K562 (cell line): Measurements from ENCODE around the gene ANXA1. TPM values are rescaled to one million over a fixed set of nuclear protein-coding genes. Genes with fewer than 3 reads are reported as not detected.

Source experiments
- ATAC-seq: fragments of 200-7000 bp; cut with Tn5 transposase; 3 replicates; pipeline ENCODE4 v1.9.1; 2020; ENCODE audit warnings: moderate library complexity
- BruUV-seq: library from RNA; stranded (reverse); fragments of 400-500 nt; replicated peaks from 2 replicates; lab custom pipeline; 2021; lab: Mats Ljungman, UMichigan
- CTCF ChIA-PET: fragments of 300-600 bp; formaldehyde crosslinking; extraction: SDS; loops from one replicate; lab custom pipeline; 2021; ENCODE audit warnings: low intra/inter-chr PET ratio; lab: Yijun Ruan, JAX
- POLR2A ChIA-PET: fragments of 300-600, 350-650 bp; sonication (Branson Sonifier 250); formaldehyde crosslinking; extraction: SDS; loops from one replicate; lab custom pipeline; 2021; ENCODE audit warnings: antibody characterized with exemption, inconsistent platforms; lab: Yijun Ruan, JAX
- DNase-seq, 4 experiments: peaks; one replicate each; pipeline versions ENCODE4 v3.0.0 to v3.0.0-alpha.2; 2011 to 2018; ENCODE audit warnings: low spot score in 3 of 4, mixed read lengths in 3 of 4; ENCODE audit errors: extremely low read depth in 1 of 4
- FAIRE-seq: peaks from 2 replicates; lab custom pipeline; 2011; peaks lifted over from hg19 to GRCh38; lab: Jason Lieb, UNC
- H2AFZ ChIP-seq: 2 replicates; pipeline ENCODE4 v1.6.0; 2011; ENCODE audit warnings: low read depth, low read length, control low read depth, inconsistent platforms
- H3K27ac ChIP-seq: fragments of 200-600 bp; 3 replicates; pipeline ENCODE4 v1.8.0; 2011; ENCODE audit warnings: low read depth, mild to moderate bottlenecking, control low read depth, inconsistent platforms, low read length, moderate library complexity, mixed read lengths; ENCODE audit errors: extremely low read depth
- H3K27me3 ChIP-seq, 2 experiments: fragments of 300-600 bp in 1 of 2; 2 replicates in 1 of 2; 3 replicates in 1 of 2; pipeline versions ENCODE4 v1.6.0 to v1.8.0; 2011; ENCODE audit warnings: inconsistent platforms in 2 of 2, low read length in 2 of 2, mild to moderate bottlenecking in 1 of 2, mixed read lengths in 1 of 2, moderate library complexity in 1 of 2; ENCODE audit not compliant: control insufficient read depth in 2 of 2, insufficient read depth in 2 of 2
- H3K36me3 ChIP-seq: fragments of 300-600 bp; 3 replicates; pipeline ENCODE4 v1.8.0; 2011; ENCODE audit warnings: mild to moderate bottlenecking, low read length, inconsistent platforms; ENCODE audit not compliant: control insufficient read depth, insufficient read depth
- H3K4me1 ChIP-seq, 2 experiments: fragments of 200-600 bp in 1 of 2; replicated peaks in 1 of 2; 2 replicates in 1 of 2; 3 replicates in 1 of 2; pipeline versions ENCODE4 v1.5.1 to v1.8.0; 2011; ENCODE audit warnings: inconsistent platforms in 2 of 2, low read length in 2 of 2, mild to moderate bottlenecking in 1 of 2, mixed read lengths in 1 of 2, moderate library complexity in 1 of 2; ENCODE audit not compliant: control insufficient read depth in 2 of 2, insufficient read depth in 2 of 2
- H3K4me2 ChIP-seq: 2 replicates; pipeline ENCODE4 v1.6.1; 2011; ENCODE audit warnings: low read length, control low read depth, inconsistent platforms, mixed read lengths; ENCODE audit not compliant: insufficient read depth
- H3K4me3 ChIP-seq: fragments of 200-600 bp; sonication (generic), shearing (Covaris generic); 2 replicates; pipeline ENCODE4 v1.5.1; 2016; ENCODE audit warnings: control low read depth, inconsistent platforms
- H3K79me2 ChIP-seq: fragments of 200-600 bp; 3 replicates; pipeline ENCODE4 v1.8.0; 2011; ENCODE audit warnings: low read length, inconsistent platforms; ENCODE audit not compliant: control insufficient read depth, insufficient read depth
- H3K9ac ChIP-seq, 2 experiments: 2 replicates each; pipeline versions ENCODE4 v1.6.0 to v1.6.1; 2011; ENCODE audit warnings: low read depth in 2 of 2, low read length in 2 of 2, control low read depth in 1 of 2, inconsistent platforms in 1 of 2, mild to moderate bottlenecking in 1 of 2, mixed read lengths in 1 of 2; ENCODE audit not compliant: insufficient read depth in 1 of 2
- H3K9me1 ChIP-seq: one replicate; pipeline ENCODE4 v1.6.0; 2011; ENCODE audit warnings: inconsistent platforms, mild to moderate bottlenecking, low read length, moderate library complexity; ENCODE audit not compliant: control insufficient read depth, insufficient read depth
- H3K9me3 ChIP-seq: replicated peaks from 2 replicates; pipeline ENCODE4 v1.5.1; 2011; ENCODE audit warnings: low read depth, low read length, inconsistent platforms; ENCODE audit not compliant: control insufficient read depth, insufficient read depth
- H4K20me1 ChIP-seq: replicated peaks from 2 replicates; pipeline ENCODE4 v1.6.1; 2011; ENCODE audit warnings: low read length, inconsistent platforms, mixed read lengths; ENCODE audit not compliant: control insufficient read depth, insufficient read depth
- COPS2 ChIP-seq: fragments of 450-650 bp; conservative IDR thresholded peaks from 2 replicates; pipeline ENCODE4 v1.6.1; 2016; ENCODE audit warnings: mild to moderate bottlenecking, moderate library complexity
- HDAC1 ChIP-seq, 2 experiments: fragments of 450-650 bp; IDR thresholded peaks; 2 replicates each; pipeline ENCODE4 v1.6.1; 2016 to 2017; ENCODE audit warnings: inconsistent platforms in 1 of 2, mild to moderate bottlenecking in 1 of 2, moderate library complexity in 1 of 2
- ID3 ChIP-seq, 2 experiments: fragments of 250-450 bp in 1 of 2; fragments of 450-650 bp in 1 of 2; sonication (Bioruptor Pico) in 1 of 2; IDR thresholded peaks; 2 replicates each; pipeline versions ENCODE4 v1.6.1 to v1.8.0; 2016 to 2021; ENCODE audit warnings: mild to moderate bottlenecking in 2 of 2, moderate library complexity in 2 of 2, missing compliant biosample characterization in 1 of 2, missing genetic modification characterization in 1 of 2
- MCM5 ChIP-seq: fragments of 450-650 bp; IDR thresholded peaks from 2 replicates; pipeline ENCODE4 v1.6.1; 2016; ENCODE audit warnings: low read depth
- MXI1 ChIP-seq: IDR thresholded peaks from 2 replicates; pipeline ENCODE4 v1.6.1; 2011; ENCODE audit warnings: low read depth, mild to moderate bottlenecking, improper control_type of control experiment, low read length
- RB1 ChIP-seq: fragments of 450-650 bp; IDR thresholded peaks from 2 replicates; pipeline ENCODE4 v1.6.1; 2017; ENCODE audit warnings: low read depth, mild to moderate bottlenecking
- RBM17 ChIP-seq: fragments of 200-400 bp; formaldehyde crosslinking; IDR thresholded peaks from 2 replicates; pipeline ENCODE4 v1.6.1; 2017; ENCODE audit warnings: low read depth, mild to moderate bottlenecking, low read length, borderline replicate concordance
- SREBF2 ChIP-seq: sonication (generic); formaldehyde crosslinking; IDR thresholded peaks from 2 replicates; pipeline ENCODE4 v1.4.0; 2020; ENCODE audit warnings: mild to moderate bottlenecking, missing genetic modification reagents
- TCF7L2 ChIP-seq: fragments of 150-350 bp; IDR thresholded peaks from 2 replicates; pipeline ENCODE4 v1.6.1; 2016; ENCODE audit warnings: low read depth, mild to moderate bottlenecking, low read length, moderate library complexity
- ZNF133 ChIP-seq: fragments of 250-450 bp; sonication (Bioruptor Pico); IDR thresholded peaks from 2 replicates; pipeline ENCODE4 v1.4.0; 2020; ENCODE audit warnings: mild to moderate bottlenecking
- ZNF551 ChIP-seq: fragments of 250-450 bp; sonication (Bioruptor Pico); IDR thresholded peaks from 2 replicates; pipeline ENCODE4 v1.5.0; 2021; ENCODE audit warnings: mild to moderate bottlenecking, moderate library complexity
- WGBS: fragments of 100-300 bp; shearing (Covaris generic); methylation state at CpG from one replicate; pipeline ENCODE4 v1.1.6; 2016; ENCODE audit warnings: low coverage, mixed read lengths; ENCODE audit not compliant: insufficient coverage; ENCODE audit errors: missing lambda C conversion rate; 5-methylcytosine and 5-hydroxymethylcytosine counted together
- in situ Hi-C: fragments of 300-500 bp; cut with MboI; formaldehyde crosslinking; loops from 4 replicates; pipeline ENCODE4 v1.15.0; 2018; ENCODE audit warnings: inconsistent platforms, mixed read lengths
- intact Hi-C: fragments of 100-400 bp; cut with micrococcal nuclease; formaldehyde crosslinking; loops from 2 replicates; pipeline ENCODE4 v1.14.2; 2022
- polyA plus RNA-seq, 8 experiments: library from polyadenylated mRNA; depleted of rRNA in 4 of 8; stranded (reverse) in 5 of 8; unstranded in 3 of 8; fragments of >200 nt; fragmentation: Nextera tagmentation in 2 of 8; fragmentation: Illumina TruSeq in 1 of 8; extraction: Ambion mirVana in 2 of 8; extraction: Trizol in 1 of 8; gene quantifications; 2 replicates each; pipeline versions ENCODE4 v1.2.1 to v1.2.3, GENCODE V29; 2011 to 2014; ENCODE audit warnings: inconsistent platforms in 1 of 8, missing spikeins in 1 of 8
- total RNA-seq, 7 experiments: library from RNA; depleted of rRNA in 6 of 7; stranded (reverse); fragments of >200 nt in 6 of 7; fragmentation: Illumina TruSeq in 2 of 7; extraction: Trizol in 2 of 7; gene quantifications; 2 replicates each; pipeline versions ENCODE4 v1.2.1 to v1.2.3, GENCODE V29; 2011 to 2021; ENCODE audit warnings: low replicate concordance in 1 of 7

ANXA1 gene
- total and polyA plus RNA-seq, 9 of the 15 experiments (the other 6 are each of a cell fraction or from before 2014, with no cell fraction given): 406 to 1,298 (median 620) TPM

GRCh38 chr9:73213300-73213699 is 61.6 kb downstream of the ANXA1 start:
- FAIRE-seq (no peak), ATAC-seq (no peak), DNase-seq (no peak)
- no peaks in the 10 kb centered on the region for H4K20me1 ChIP-seq
- no peaks in the 10 kb centered on the region for H3K27me3 ChIP-seq
- WGBS: 0% methylated on average over 2 of the region's 2 CpGs
- BruUV-seq: no TSS peak
- no peak overlapping the region for H3K4me3 ChIP-seq
- intact Hi-C loops: no loop called here
- no peaks in the 10 kb centered on the region; a peak in 1 of 5 replicates for H3K4me1 ChIP-seq
- H3K36me3 ChIP-seq: no peaks in the 10 kb centered on the region
- in situ Hi-C loops: loop anchor here (25.0 kb wide), 1 partner anchor 1349 kb away; no protein-coding TSS in a partner anchor
- H3K9me3 ChIP-seq: no peaks in the 10 kb centered on the region
- H3K79me2 ChIP-seq: no peaks in the 10 kb centered on the region
- TF ChIP-seq TCF7L2: no peak
- no peak for TF ChIP-seq MCM5
- no peak for TF ChIP-seq HDAC1 (IDR thresholded peaks at IDR 0.05)
- TF ChIP-seq ZNF133: no peak
- no peak for TF ChIP-seq COPS2
- no peak for TF ChIP-seq RB1
- TF ChIP-seq SREBF2 (CRISPR knock-in tag): no peak
- POLR2A ChIA-PET: no interaction called here
- H3K27ac ChIP-seq: no peak overlapping the region
- no peaks in the 10 kb centered on the region for H3K9me1 ChIP-seq
- no peak overlapping the region for H3K9ac ChIP-seq
- no peak overlapping the region for H3K4me2 ChIP-seq
- H2AFZ ChIP-seq: no peak overlapping the region
- CTCF ChIA-PET: no interaction called here

GRCh38 chr9:73215249-73215648 is 63.6 kb downstream of the ANXA1 start:
- CTCF ChIA-PET: no interaction called here
- no peaks in the 10 kb centered on the region for H3K9me1 ChIP-seq

More at GRCh38 chr9:73215249-73215648, 63.6 kb downstream of the ANXA1 start:
- WGBS: 10% methylated on average over 3 of the region's 3 CpGs
- H3K9ac ChIP-seq: no peak overlapping the region
- BruUV-seq: no TSS peak
- no peak overlapping the region for H3K27ac ChIP-seq
- H3K9me3 ChIP-seq: no peaks in the 10 kb centered on the region
- TF ChIP-seq ZNF551: no peak
- TF ChIP-seq ID3 (CRISPR knock-in tag; IDR thresholded peaks at IDR 0.05): no peak
- no peak for TF ChIP-seq ID3 (tag; IDR thresholded peaks at IDR 0.05)
- TF ChIP-seq RBM17: no peak
- TF ChIP-seq MXI1: no peak
- H3K4me1 ChIP-seq: no peaks in the 10 kb centered on the region
- DNase-seq (no peak), ATAC-seq (no peak), FAIRE-seq (no peak)
- POLR2A ChIA-PET: no interaction called here
- H4K20me1 ChIP-seq: no peaks in the 10 kb centered on the region
- H3K4me2 ChIP-seq: no peak overlapping the region
- no peak overlapping the region for H3K4me3 ChIP-seq
- no peaks in the 10 kb centered on the region for H3K79me2 ChIP-seq
- no peaks in the 10 kb centered on the region for H3K36me3 ChIP-seq
- in situ Hi-C loops: loop anchor here (25.0 kb wide), 1 partner anchor 1347 kb away; no protein-coding TSS in a partner anchor
- intact Hi-C loops: no loop called here
- H3K27me3 ChIP-seq: no peaks in the 10 kb centered on the region
- no peak overlapping the region for H2AFZ ChIP-seq
